Breast epithelium (tissue), 3 donors: ENCODE measurements around the gene CHD3.

Experiments
- CTCF ChIP-seq, 3 donors: fragments of 450-650 bp; IDR thresholded peaks; one replicate each; pipeline ENCODE4 v1.5.1; 2016 to 2017; ENCODE audit warnings: antibody characterized with exemption in 3 of 3, mild to moderate bottlenecking in 3 of 3, moderate library complexity in 3 of 3
- POLR2A ChIP-seq: fragments of 450-650 bp; IDR thresholded peaks from one replicate; pipeline ENCODE4 v1.6.1; 2016; ENCODE audit warnings: antibody characterized with exemption, mild to moderate bottlenecking, moderate library complexity
- POLR2AphosphoS5 ChIP-seq, 3 donors: sonication (generic); formaldehyde crosslinking; IDR thresholded peaks; one replicate each; pipeline ENCODE4 v1.6.1; 2017; ENCODE audit warnings: antibody characterized with exemption in 3 of 3

DNA sequence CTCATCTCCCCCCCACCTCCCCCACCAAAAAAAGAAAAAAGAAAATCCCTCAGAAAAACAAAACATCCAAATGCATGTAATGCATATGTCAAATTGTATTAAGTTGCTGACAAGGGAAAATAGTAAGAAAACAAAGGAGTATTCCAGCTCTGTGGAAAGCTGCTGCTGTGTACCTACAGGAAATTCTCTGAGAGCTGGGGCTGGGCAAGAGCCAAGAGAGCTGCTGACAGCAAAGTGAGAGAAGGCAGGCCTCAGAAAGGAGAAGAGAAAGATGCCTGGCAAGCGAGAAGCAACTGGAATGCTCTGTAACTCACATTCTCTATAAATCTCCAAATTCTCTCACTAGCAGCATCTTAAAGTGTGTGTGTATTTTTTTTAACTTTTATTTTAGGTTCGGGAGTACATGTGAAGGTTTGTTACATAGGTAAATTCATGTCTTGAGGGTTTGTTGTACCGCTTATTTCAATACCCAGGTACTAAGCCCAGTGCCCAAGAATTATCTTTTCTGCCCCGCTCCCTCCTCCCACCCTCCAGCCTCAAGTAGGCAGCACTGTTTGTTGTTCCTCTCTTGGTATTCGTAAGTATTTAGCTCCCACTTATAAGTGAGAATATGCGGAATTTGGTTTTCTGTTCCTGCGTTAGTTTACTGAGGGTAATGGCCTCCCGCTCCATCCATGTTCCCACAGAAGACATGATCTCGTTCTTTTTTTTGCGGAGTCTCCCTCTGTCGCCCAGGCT lies 67.8 kb downstream of the CHD3 start:
- TF ChIP-seq POLR2AphosphoS5 (IDR thresholded peaks at IDR 0.05): no peak
- no peak for TF ChIP-seq CTCF (IDR thresholded peaks at IDR 0.05)
- no peak for TF ChIP-seq POLR2A
